ENCODE results near the gene AGMO. TPM values are rescaled to one million over a fixed set of nuclear protein-coding genes. Genes with fewer than 3 reads are reported as not detected.
A peak's percentile ranks its signal among the peaks of the same experiment; 100 is the strongest.

AGMO gene
- polyA plus RNA-seq, 3 donors: 0.88 to 1.1 (median 0.92) TPM

DNA sequence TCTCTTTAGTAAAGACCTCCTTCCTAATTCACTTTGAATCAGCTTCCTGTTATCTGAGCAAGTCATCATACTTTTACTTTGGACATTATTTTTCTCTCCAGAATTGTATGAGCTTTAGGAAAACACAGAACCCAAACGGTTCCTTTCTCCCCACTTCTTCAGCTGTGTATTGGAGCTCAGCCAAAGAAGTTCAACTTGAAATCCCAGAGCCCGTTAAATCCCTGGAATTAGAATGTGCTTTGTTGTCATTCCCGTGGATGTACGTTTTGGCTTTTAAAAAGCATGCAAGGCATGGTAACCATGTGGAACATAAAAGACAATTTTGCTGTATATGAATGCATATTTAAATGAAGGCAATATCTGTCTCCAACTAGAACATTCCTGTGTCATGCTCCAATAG lies 46.6 kb downstream of the AGMO start:
- DNase-seq (ENCODE audit: extremely low read depth in 1 of 11, low read depth in 9 of 11, low spot score in 4 of 11): peak in 1 of 11 donors; percentile 12

- DNase-seq (ENCODE audit: extremely low read depth in 1 of 11, low read depth in 9 of 11, low spot score in 4 of 11): no peak
These were observed 53.6 kb downstream of the AGMO start for GRCh38 chr7:15508258-15508657.

DNA sequence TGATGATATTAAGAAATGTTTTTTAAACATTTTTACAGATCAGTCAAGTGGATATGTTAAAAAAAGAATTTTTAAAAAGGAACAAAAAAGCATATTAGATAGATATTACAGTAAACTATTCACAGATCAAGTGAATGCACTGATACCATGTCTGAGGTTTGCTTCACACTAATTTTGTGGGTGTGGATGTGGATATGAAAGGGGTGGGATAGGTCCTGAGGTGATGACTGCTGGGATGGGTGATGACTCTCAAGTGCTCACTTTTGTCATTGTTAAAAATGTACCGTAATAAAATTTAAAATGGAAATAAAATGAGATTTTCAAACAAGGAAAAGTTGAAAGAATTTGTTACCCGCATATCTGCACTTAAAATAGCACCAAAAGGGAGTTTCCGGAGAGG lies 54.1 kb downstream of the AGMO start:
- no peak for DNase-seq (ENCODE audit: extremely low read depth in 1 of 11, low read depth in 9 of 11, low spot score in 4 of 11)

DNA sequence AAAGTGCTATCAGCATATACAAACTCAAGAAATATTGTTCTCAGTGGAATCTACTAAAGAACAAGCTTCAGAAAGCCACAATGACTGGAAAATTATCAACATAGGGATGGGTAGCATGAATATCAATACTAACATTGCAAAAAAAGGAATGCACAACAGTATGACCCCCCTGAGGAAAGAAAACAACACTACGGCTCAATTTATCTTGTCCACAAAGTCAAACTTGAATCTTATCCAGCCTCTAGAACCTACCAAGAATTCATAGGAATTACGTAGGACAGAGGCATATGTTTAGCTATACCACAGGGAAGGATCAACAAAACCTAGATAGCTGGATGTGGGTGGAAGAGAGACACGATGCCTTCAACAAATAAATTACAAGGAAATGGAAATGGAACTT lies 54.6 kb downstream of the AGMO start:
- DNase-seq (ENCODE audit: extremely low read depth in 1 of 11, low read depth in 9 of 11, low spot score in 4 of 11): no peak

- no peak for DNase-seq (ENCODE audit: extremely low read depth in 1 of 11, low read depth in 9 of 11, low spot score in 4 of 11)
These were observed 56.1 kb downstream of the AGMO start for GRCh38 chr7:15505761-15506160.

DNA sequence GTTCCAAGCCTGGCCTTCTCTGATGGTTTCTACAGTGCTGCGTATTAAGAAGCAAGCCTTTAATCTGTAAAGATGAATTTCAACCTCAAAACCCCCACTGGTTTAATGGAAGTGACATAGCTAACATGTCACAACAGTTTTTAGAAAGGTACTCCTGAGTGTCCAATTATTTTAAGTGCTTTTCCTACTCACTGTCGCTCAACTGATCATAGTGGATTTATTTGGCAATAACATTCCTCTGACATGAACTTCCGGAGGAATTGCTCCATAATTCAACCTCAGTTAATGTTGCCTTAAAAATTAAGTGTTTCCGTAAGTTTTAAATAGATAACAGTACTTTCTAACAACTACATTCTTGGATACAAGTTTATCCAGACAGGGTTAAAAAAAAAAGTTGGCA lies 57.5 kb downstream of the AGMO start:
- DNase-seq (ENCODE audit: extremely low read depth in 1 of 11, low read depth in 9 of 11, low spot score in 4 of 11): peak in 2 of 11 donors; percentile 4 to 38

GRCh38 chr7:15503603-15504290 lies 58.1 kb downstream of the AGMO start:
- peak in 1 of 11 donors; percentile 15 for DNase-seq (ENCODE audit: extremely low read depth in 1 of 11, low read depth in 9 of 11, low spot score in 4 of 11)

DNA sequence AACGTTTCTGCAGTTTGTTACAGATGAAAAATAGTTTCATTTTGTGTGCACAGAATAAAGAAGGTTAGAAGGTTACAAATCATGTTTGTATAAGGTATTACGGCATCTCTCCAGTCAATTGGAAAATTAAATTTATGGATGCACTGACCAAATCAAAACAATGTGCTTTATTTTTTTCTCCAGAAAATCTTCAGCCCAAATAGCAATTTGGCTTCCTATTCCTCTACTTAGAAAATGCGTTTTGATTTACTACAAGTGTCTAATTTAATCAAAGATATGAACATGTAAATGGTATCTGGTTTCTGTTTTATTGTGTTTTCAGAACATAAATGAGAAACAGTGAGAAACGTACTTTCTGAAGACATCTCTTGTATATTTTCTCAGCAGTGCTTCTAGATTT lies 63.4 kb downstream of the AGMO start:
- no peak for DNase-seq (ENCODE audit: extremely low read depth in 1 of 11, low read depth in 9 of 11, low spot score in 4 of 11)

DNA sequence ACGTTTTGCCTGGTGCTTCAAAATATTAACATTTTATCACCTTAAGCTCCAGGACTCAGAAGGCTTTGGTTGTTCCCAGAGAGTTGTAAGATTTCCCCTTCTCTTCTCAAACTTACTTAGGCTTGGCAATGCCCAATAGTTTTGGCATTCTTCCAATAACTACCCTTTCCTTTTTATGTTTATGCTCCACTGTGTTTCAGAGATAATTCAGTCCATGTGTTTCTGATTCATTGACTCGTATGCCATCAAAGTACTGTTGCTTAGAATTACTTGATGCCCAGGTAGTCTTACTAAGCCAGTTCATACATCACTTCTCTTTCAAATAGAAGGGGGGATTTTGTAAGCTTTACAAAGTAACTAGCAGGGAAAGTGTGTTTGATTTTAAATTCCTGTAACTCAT lies 66.6 kb downstream of the AGMO start:
- DNase-seq (ENCODE audit: extremely low read depth in 1 of 11, low read depth in 9 of 11, low spot score in 4 of 11): no peak

DNA sequence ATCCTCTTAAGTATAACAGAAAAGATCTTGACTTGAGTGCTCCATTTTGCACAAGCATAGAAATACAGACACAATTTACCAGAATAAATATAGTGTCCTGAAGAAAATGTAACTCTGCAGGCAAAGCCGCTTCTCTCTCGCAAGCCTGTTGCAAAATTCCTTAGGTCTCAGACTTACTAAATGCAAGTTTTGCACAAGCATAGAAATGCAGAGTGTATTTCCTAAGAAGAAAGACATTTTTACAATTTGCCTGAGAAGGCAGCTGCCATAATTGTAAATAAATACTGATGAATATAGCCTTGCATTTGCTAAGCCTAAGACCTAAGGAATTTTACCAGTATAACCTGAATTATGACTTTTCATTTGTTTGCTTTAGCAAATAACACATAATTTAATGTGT lies 67.1 kb downstream of the AGMO start:
- no peak for DNase-seq (ENCODE audit: extremely low read depth in 1 of 11, low read depth in 9 of 11, low spot score in 4 of 11)

- no peak for DNase-seq (ENCODE audit: extremely low read depth in 1 of 11, low read depth in 9 of 11, low spot score in 4 of 11)
These were observed 70.5 kb downstream of the AGMO start for GRCh38 chr7:15491361-15491760.

- no peak for DNase-seq (ENCODE audit: extremely low read depth in 1 of 11, low read depth in 9 of 11, low spot score in 4 of 11)
These were observed 71.5 kb downstream of the AGMO start for GRCh38 chr7:15490291-15490690.

DNA sequence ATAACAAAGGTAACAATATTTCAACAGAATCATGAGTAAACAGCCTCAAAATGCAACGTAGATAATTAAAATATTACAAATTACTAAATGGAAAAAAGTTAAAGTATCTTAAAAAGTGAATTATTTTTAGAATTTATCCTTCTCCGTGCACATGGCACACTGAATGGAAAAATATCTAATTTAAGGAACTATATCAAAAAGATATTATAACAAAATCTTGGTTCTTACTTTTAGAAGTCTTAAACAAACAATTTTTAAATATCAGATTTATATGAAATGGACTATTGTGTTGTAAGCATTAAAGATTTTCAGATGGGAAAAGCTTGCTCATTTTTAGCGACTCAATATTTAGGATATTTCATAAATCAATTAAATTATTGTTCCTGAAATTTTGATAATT lies 72.0 kb downstream of the AGMO start:
- DNase-seq (ENCODE audit: extremely low read depth in 1 of 11, low read depth in 9 of 11, low spot score in 4 of 11): no peak

DNA sequence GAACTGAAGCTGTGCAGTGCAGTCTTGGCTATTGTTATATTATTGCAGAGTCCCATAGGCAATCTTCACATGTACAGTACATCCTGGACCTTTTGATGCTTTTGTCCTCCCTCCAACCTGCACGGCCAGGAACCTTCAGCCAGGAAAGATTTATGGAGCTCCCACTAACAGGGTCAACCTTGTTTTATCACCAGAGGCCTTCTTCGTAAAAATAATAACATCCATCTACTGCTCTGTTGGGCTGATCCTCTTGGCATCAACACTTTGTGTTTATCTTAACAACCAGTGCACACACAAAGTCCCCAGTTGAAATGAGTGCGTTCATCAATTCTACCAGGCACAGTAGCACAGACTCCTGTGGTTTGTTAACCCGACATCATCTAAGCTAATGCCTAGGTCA lies 72.4 kb downstream of the AGMO start:
- peak in 6 of 11 donors; percentile 24 to 54 (median 30) for DNase-seq (ENCODE audit: extremely low read depth in 1 of 11, low read depth in 9 of 11, low spot score in 4 of 11)

- DNase-seq (ENCODE audit: extremely low read depth in 1 of 11, low read depth in 9 of 11, low spot score in 4 of 11): no peak
These were observed 73.4 kb downstream of the AGMO start for GRCh38 chr7:15488401-15488800.

DNA sequence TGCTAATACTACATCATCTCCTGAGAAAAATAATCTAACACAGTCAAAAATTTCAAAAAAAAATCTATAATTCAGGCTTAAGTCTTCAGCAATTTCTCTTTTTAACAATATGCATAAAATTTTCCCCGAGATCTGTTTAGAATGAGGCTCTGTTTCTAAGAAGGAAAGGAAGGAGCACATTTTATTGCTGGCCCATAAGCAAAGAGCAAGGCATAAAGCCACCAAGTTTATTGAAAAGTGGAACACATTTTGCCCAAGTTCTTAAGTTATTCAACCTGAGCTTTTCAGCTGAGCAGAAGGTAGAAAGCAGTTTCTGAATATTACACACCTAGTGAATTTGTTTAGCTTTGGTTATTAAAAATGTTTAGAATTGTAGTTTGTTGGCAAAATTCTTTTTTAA lies 73.9 kb downstream of the AGMO start:
- no peak for DNase-seq (ENCODE audit: extremely low read depth in 1 of 11, low read depth in 9 of 11, low spot score in 4 of 11)

GRCh38 chr7:15485998-15486397 lies 75.8 kb downstream of the AGMO start:
- no peak for DNase-seq (ENCODE audit: extremely low read depth in 1 of 11, low read depth in 9 of 11, low spot score in 4 of 11)

DNA sequence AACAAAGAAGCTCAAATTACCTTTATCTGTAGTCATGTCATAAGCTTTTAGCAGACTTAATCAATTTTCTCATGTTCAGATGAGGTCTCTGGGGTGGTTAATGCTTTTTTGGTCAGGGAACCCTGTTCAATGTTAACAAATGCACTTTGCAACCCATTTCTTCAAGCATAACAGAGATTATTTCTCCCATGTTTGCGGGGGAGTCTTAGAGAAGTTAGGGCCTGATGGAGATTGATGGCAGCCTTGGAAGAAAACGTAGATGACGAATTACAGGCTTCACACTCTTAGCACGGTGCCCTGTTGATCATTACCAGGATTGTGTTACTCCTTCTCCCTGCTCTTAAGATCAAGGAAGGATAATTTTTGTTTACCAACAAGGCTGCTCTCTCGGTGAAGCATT lies 76.4 kb downstream of the AGMO start:
- no peak for DNase-seq (ENCODE audit: extremely low read depth in 1 of 11, low read depth in 9 of 11, low spot score in 4 of 11)

GRCh38 chr7:15481132-15481531 lies 80.7 kb downstream of the AGMO start:
- DNase-seq (ENCODE audit: extremely low read depth in 1 of 11, low read depth in 9 of 11, low spot score in 4 of 11): no peak

DNA sequence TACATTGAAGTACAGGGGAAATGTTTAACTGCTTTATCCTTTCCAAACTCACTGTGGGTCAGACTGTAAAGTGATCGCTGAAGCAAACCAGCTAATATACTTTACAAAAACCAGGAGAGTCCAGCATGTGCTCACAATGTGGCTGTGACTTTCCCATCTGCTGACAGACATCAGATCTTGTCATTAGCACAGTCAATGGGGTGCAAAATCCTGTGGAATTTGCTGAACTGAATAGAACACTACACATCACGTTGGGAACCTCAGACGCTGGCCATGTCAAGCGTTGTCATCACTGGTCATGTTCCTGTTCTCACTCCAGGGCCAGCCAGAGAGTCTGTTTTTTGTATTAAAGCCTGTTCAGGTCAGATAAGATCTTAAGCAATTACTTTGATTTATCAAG lies 83.4 kb downstream of the AGMO start:
- no peak for DNase-seq (ENCODE audit: extremely low read depth in 1 of 11, low read depth in 9 of 11, low spot score in 4 of 11)

DNA sequence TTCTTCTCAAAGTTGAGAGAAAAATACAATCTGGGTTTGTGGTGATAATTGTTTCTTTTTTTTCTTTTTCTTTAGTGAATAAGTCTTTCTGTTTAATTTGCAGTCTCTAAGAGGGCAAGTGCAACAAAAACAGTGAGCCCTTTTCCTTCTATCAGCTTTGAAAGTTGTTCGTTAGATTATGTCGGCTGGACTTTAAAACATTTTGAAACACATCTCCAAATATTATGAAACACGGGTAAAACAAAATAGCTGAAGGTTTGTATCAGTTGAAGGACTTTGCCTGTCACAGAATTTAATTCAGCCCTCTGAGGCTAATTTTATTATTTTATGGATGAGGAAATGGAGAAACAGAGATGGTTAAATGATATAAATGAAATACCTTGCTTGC lies 85.3 kb downstream of the AGMO start:
- DNase-seq (ENCODE audit: extremely low read depth in 1 of 11, low read depth in 9 of 11, low spot score in 4 of 11): no peak

All from renal cortex interstitium (tissue), 11 donors.